Stimulated activated naive CD8-positive, alpha-beta T cell treated with anti-CD3 and anti-CD28 coated beads, Interleukin-15, Interleukin-2, amounts not matched to agents 100 ng/mL and 50 ng/mL, for 24 hours (primary cell): ENCODE data around the gene LRP1B.

Source experiments
- H3K27ac Mint-ChIP-seq: one replicate; pipeline ENCODE4 v1.8.0; 2021; ENCODE audit warnings: mild to moderate bottlenecking, mixed read lengths
- H3K27me3 Mint-ChIP-seq: one replicate; pipeline ENCODE4 v1.8.0; 2021; ENCODE audit warnings: mixed read lengths
- H3K36me3 Mint-ChIP-seq: one replicate; pipeline ENCODE4 v1.8.0; 2021; ENCODE audit warnings: low read depth, mixed read lengths
- H3K4me1 Mint-ChIP-seq: one replicate; pipeline ENCODE4 v1.8.0; 2021; ENCODE audit warnings: low read depth, mixed read lengths
- H3K4me3 Mint-ChIP-seq: one replicate; pipeline ENCODE4 v1.8.0; 2021; ENCODE audit warnings: mild to moderate bottlenecking, mixed read lengths
- H3K9me3 Mint-ChIP-seq: one replicate; pipeline ENCODE4 v1.8.0; 2021; ENCODE audit warnings: mixed read lengths

The LRP1B gene

GRCh38 chr2:141554810-141555209, 576.0 kb downstream of the LRP1B start:
- Mint-ChIP-seq H3K4me1 (no peaks in the 10 kb centered on the region), H3K4me3 (no peak overlapping the region), H3K27me3 (no peaks in the 10 kb centered on the region), H3K27ac (no peak overlapping the region), H3K36me3 (no peaks in the 10 kb centered on the region), H3K9me3 (no peaks in the 10 kb centered on the region)

DNA sequence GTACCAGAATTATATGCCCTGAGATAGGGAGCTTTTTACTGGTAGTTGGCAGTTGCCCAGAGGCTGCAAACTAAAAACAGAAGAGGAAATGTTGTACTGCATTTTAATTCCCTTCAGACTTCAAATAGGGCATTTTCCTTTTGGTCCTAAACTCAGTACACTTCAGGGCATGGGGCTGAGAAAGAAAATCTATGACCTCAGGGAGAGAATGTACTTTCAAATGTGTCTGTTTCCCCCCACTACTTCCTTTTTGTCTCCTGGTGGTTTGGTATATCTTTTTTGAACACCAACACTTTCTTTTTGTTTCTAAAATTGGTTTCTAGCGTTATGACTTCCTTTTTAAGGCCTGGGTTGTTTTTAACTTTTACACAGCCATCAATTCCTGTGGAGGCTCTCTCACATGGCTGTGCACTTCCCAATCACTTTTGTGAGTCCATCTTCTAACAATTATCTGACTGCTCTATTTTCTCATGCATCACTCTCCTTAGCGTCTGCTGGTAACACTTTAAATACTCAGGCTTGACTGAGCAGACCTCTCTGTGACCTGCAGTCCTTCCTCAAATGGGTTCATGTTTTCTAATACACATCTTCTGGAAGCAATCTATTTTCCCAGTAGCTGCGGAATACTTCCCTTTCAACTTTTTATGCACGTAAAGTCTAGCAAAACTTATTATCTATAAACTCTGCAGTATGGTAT, 596.0 kb downstream of the LRP1B start:
- H3K27me3 Mint-ChIP-seq: no peaks in the 10 kb centered on the region
- H3K27ac Mint-ChIP-seq: peak overlapping the region; percentile 8
- peaks cover 11% of the 10 kb centered on the region for H3K9me3 Mint-ChIP-seq
- H3K4me3 Mint-ChIP-seq: peak overlapping the region; percentile 14
- peaks cover 16% of the 10 kb centered on the region for H3K4me1 Mint-ChIP-seq
- no peaks in the 10 kb centered on the region for H3K36me3 Mint-ChIP-seq

DNA sequence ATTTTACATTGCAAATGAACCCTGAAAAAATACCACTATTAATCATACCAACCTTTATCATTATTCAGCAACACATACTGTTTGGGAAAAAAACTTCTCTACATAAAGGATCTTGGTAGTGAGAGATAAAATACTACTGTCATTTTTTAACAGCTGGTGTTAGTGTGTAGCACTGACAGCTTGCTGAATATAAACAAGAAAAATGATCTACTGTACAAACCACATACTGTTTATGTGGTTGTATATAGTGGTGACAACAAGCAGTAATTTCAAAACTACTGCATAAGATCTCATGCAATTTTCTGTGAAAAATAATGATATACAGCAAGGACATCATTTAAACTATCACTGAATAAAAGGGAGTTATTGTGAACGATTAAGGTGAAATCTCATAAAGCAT, 601.2 kb downstream of the LRP1B start:
- H3K27ac Mint-ChIP-seq: no peak overlapping the region
- H3K9me3 Mint-ChIP-seq: peaks cover 11% of the 10 kb centered on the region
- H3K36me3 Mint-ChIP-seq: no peaks in the 10 kb centered on the region
- no peaks in the 10 kb centered on the region for H3K27me3 Mint-ChIP-seq
- H3K4me1 Mint-ChIP-seq: peaks cover 3% of the 10 kb centered on the region
- no peak overlapping the region for H3K4me3 Mint-ChIP-seq

DNA sequence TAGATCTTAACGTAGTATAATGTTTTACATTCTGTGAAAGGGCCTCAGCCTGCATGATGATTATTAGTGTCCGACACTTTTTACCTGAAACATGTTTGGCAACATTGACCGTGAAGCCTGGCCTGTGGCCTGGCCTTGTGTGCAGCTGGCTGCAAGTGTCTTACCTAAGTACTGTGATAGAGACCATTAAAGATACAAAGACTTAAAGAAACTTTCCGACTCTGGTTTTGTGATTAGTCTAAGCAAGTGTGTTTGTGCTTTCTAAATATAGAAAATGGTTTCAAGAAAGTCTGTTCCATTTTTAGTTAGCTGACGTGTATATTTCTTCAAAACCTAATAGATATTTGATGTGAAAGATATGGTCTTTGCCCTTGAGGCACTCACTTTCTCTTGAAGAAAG, 601.8 kb downstream of the LRP1B start:
- peaks cover 11% of the 10 kb centered on the region for H3K9me3 Mint-ChIP-seq
- no peaks in the 10 kb centered on the region for H3K36me3 Mint-ChIP-seq
- H3K27ac Mint-ChIP-seq: no peak overlapping the region
- H3K27me3 Mint-ChIP-seq: no peaks in the 10 kb centered on the region
- H3K4me1 Mint-ChIP-seq: no peaks in the 10 kb centered on the region
- H3K4me3 Mint-ChIP-seq: no peak overlapping the region

- no peak overlapping the region for H3K4me3 Mint-ChIP-seq
- H3K27ac Mint-ChIP-seq: no peak overlapping the region
- no peaks in the 10 kb centered on the region for H3K36me3 Mint-ChIP-seq
- no peaks in the 10 kb centered on the region for H3K27me3 Mint-ChIP-seq
- H3K9me3 Mint-ChIP-seq: peaks cover 5% of the 10 kb centered on the region
- no peaks in the 10 kb centered on the region for H3K4me1 Mint-ChIP-seq
Measured at GRCh38 chr2:141526760-141527159, 604.1 kb downstream of the LRP1B start.

GRCh38 chr2:141524777-141525176, 606.0 kb downstream of the LRP1B start:
- H3K9me3 Mint-ChIP-seq: peaks cover 5% of the 10 kb centered on the region
- no peak overlapping the region for H3K4me3 Mint-ChIP-seq
- H3K4me1 Mint-ChIP-seq: no peaks in the 10 kb centered on the region
- no peak overlapping the region for H3K27ac Mint-ChIP-seq
- no peaks in the 10 kb centered on the region for H3K36me3 Mint-ChIP-seq
- no peaks in the 10 kb centered on the region for H3K27me3 Mint-ChIP-seq

DNA sequence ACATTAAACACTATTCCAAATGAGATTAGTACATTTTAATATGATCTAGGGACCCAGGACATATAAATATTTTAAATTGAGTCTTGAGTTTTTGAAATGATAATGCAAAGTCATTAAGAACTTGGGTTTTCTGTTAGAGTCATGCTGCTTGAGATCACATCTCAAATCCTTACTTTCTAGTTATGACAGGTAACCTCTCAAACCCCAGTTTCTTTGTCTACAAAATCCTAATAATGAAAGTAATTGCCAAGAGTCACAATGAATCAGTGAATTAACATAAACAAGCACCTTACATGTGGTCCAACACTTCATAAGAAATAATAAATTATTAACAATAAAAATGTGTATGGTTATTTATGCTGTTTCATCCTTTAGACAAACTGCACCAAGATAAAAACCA, 607.6 kb downstream of the LRP1B start:
- Mint-ChIP-seq H3K4me1 (no peaks in the 10 kb centered on the region), H3K4me3 (no peak overlapping the region), H3K9me3 (peaks cover 5% of the 10 kb centered on the region), H3K27ac (no peak overlapping the region), H3K27me3 (no peaks in the 10 kb centered on the region), H3K36me3 (no peaks in the 10 kb centered on the region)

DNA sequence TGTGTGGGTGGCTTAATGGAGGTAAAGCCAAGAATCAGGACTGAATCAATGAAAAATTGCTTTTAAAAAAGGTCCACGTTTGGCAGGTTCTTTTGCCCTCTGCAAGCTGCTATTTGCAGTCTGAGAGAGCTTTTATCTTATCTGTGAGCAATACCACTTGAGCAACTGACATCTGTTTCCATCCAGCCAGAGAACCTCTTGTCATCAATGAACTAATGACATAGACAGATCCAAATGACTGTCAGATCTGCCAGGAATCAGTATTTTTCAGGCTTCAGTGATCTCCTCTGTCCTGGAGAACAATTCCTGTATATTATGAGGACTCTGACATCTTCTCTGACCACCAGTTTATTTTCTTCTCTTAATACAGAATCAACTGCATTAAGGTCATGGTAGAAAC, 608.1 kb downstream of the LRP1B start:
- H3K4me3 Mint-ChIP-seq: no peak overlapping the region
- no peaks in the 10 kb centered on the region for H3K27me3 Mint-ChIP-seq
- no peak overlapping the region for H3K27ac Mint-ChIP-seq
- H3K4me1 Mint-ChIP-seq: no peaks in the 10 kb centered on the region
- H3K36me3 Mint-ChIP-seq: no peaks in the 10 kb centered on the region
- H3K9me3 Mint-ChIP-seq: peaks cover under 1% of the 10 kb centered on the region

- no peaks in the 10 kb centered on the region for H3K9me3 Mint-ChIP-seq
- no peaks in the 10 kb centered on the region for H3K4me1 Mint-ChIP-seq
- H3K4me3 Mint-ChIP-seq: no peak overlapping the region
Measured at GRCh38 chr2:141522048-141522447, 608.8 kb downstream of the LRP1B start.

GRCh38 chr2:141519906-141520305, 610.9 kb downstream of the LRP1B start:
- no peaks in the 10 kb centered on the region for H3K27me3 Mint-ChIP-seq
- H3K4me1 Mint-ChIP-seq: no peaks in the 10 kb centered on the region
- no peaks in the 10 kb centered on the region for H3K36me3 Mint-ChIP-seq
- H3K9me3 Mint-ChIP-seq: no peaks in the 10 kb centered on the region
- no peak overlapping the region for H3K4me3 Mint-ChIP-seq
- no peak overlapping the region for H3K27ac Mint-ChIP-seq

More at GRCh38 chr2:141522048-141522447, 608.8 kb downstream of the LRP1B start:
- Mint-ChIP-seq H3K27ac (no peak overlapping the region), H3K27me3 (no peaks in the 10 kb centered on the region), H3K36me3 (no peaks in the 10 kb centered on the region)

DNA sequence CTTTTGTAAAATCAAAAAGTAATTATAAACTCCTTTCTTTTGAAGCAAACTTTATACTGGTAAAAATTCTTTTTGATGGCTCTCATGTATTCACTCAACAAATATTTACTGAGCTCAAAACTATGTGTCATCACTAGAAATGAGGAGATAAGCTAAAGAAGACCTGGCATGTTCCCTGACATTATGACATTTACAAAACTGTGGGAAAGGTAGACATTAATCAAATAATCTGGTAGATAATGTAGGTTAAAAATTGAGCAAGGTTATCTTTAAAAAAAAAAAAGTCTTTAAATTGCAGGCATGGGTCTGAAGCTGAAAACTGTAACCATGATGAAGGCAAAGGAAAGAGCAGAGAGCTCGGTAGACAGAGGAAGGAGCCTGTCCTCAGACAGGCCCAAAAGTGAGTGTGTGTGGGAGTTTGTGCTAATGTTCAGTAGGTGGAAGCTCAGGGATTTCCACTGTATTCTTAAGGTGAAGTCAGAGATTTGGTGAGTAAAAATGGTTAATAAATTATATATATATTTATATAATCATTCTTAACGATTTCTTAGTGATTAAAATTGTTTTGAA, 612.9 kb downstream of the LRP1B start:
- no peak overlapping the region for H3K4me3 Mint-ChIP-seq
- no peaks in the 10 kb centered on the region for H3K9me3 Mint-ChIP-seq
- no peaks in the 10 kb centered on the region for H3K4me1 Mint-ChIP-seq
- H3K27me3 Mint-ChIP-seq: no peaks in the 10 kb centered on the region
- no peaks in the 10 kb centered on the region for H3K36me3 Mint-ChIP-seq
- H3K27ac Mint-ChIP-seq: no peak overlapping the region

DNA sequence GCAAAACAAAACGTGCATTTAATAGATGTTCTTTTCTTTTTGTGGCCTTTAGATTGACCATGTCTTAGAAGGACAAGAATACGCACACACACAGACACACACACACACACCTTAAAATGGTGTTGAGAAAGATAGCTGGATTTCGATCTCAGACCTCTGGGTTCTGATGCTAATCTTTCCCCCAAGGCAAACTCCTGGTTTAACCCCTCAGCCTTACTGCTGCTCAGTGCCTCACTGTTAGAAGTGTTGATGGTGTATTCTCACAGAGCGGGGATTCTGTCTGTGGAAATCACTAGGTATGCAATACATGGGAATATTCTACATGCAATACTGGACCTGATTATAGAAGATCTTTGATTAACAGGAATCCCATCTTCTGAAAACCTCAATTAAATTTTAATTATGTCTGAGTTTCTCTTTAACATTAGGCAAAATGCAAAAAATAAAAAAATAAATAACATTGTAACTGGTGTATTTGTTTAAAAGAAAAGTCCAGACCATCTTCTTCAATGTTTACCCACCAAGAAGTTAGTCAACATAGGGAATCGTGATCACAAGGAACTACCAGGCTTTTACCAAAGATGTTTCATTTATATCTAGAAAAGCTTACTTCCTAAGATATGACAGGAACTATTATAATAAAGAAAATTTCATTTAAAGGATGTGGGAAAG, 613.5 kb downstream of the LRP1B start:
- Mint-ChIP-seq H3K27ac (no peak overlapping the region), H3K36me3 (no peaks in the 10 kb centered on the region), H3K9me3 (no peaks in the 10 kb centered on the region)

DNA sequence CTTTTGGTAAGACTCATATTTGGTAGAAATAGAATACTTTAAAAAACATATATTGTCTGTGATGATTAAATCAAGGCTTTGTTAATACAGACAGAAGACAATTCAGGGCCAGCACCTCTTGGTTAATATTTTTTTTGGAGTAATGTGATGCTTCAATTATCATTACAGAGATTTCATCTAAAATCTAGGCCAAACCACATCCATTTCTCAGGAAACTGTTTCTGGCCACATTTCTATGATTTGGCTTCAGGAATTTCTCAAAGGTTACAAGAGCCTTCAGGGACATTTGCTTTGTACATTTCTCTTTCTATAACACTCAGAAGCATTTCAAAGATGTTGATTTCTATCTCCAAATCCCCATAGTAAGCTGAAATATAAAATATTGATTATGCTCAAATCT, 614.9 kb downstream of the LRP1B start:
- Mint-ChIP-seq H3K4me3 (no peak overlapping the region), H3K27ac (no peak overlapping the region), H3K9me3 (no peaks in the 10 kb centered on the region), H3K4me1 (no peaks in the 10 kb centered on the region), H3K36me3 (no peaks in the 10 kb centered on the region), H3K27me3 (no peaks in the 10 kb centered on the region)

More for the DNA sequence above, 613.5 kb downstream of the LRP1B start:
- no peaks in the 10 kb centered on the region for H3K27me3 Mint-ChIP-seq
- H3K4me1 Mint-ChIP-seq: no peaks in the 10 kb centered on the region
- H3K4me3 Mint-ChIP-seq: no peak overlapping the region

DNA sequence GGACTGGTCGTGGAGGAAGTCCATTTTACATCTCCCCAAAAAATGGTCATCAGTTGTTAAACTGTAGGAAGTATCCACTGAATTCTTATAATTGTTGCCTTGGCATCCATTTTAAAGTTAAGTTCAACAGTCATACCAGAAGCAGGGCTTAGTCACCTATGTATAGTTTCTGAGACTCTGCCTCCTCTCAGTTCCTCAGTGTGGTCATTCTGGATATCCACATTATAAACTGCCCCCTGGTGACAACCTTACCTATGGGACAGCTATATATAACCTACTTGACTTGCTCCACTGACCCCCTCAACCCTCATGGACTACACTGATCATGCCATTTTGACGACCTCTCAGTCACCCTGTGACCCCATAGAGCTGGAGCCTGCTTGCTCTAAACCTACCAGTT, 617.0 kb downstream of the LRP1B start:
- no peaks in the 10 kb centered on the region for H3K9me3 Mint-ChIP-seq
- no peak overlapping the region for H3K27ac Mint-ChIP-seq
- H3K4me1 Mint-ChIP-seq: no peaks in the 10 kb centered on the region
- H3K4me3 Mint-ChIP-seq: no peak overlapping the region
- no peaks in the 10 kb centered on the region for H3K27me3 Mint-ChIP-seq
- H3K36me3 Mint-ChIP-seq: no peaks in the 10 kb centered on the region

DNA sequence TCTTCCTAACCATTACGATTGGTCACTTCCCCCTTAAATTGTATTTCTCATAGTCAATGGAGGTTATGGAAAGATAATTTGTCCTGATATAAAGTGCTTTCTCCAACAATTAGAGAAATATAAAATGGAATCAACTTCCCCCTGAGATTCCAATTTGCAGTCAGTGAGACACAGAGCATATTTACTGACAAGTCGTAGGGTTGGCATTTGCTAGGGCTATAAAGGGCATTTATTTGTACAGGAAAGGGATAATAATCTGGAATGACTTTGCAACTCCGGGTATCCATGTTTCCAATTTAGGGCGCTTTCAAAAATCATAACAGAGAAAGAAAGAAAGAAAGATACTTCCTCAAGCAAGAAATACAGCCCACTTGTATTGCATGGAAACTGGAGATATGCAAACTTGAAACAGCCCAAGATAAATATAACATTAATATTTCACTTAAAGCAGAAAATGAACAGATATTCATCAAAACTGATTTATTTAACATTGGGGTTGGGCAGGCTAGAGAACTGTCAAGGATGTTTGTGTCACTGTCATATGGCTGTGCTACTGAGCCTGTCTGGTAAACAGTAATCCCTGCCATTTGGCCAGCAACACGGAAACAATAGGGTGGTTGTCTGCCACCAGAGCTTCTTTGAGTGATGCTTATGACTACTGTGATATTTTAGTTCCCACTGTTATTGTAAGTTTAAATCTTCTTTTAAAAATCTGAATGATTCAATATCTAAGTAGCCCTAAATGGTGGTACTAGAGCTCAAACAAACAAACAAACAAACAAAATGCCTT, 621.8 kb downstream of the LRP1B start:
- Mint-ChIP-seq H3K36me3 (no peaks in the 10 kb centered on the region), H3K27me3 (no peaks in the 10 kb centered on the region), H3K27ac (no peak overlapping the region), H3K4me1 (no peaks in the 10 kb centered on the region), H3K9me3 (no peaks in the 10 kb centered on the region), H3K4me3 (no peak overlapping the region)
